Large intestine (tissue), 12 donors: Measurements from ENCODE around the gene RASSF5. TPM values are rescaled to one million over a fixed set of nuclear protein-coding genes. Genes with fewer than 3 reads are reported as not detected.

Source experiments
- DNase-seq, 2 donors: peaks; one replicate each; pipeline versions ENCODE4 v3.0.0 to v3.0.0-alpha.2; 2013
- H3K27ac ChIP-seq: one replicate; pipeline ENCODE4 v1.5.1; 2013; ENCODE audit warnings: low read length
- H3K27me3 ChIP-seq: 2 replicates; pipeline ENCODE4 v1.6.1; 2013; ENCODE audit warnings: low read length; ENCODE audit not compliant: control insufficient read depth, insufficient read depth
- H3K36me3 ChIP-seq: 2 replicates; pipeline ENCODE4 v1.6.1; 2013; ENCODE audit warnings: low read length; ENCODE audit not compliant: control insufficient read depth, insufficient read depth
- H3K4me1 ChIP-seq: one replicate; pipeline ENCODE4 v1.6.1; 2013; ENCODE audit warnings: low read length; ENCODE audit not compliant: control insufficient read depth, insufficient read depth
- H3K4me3 ChIP-seq: one replicate; pipeline ENCODE4 v1.5.1; 2013; ENCODE audit warnings: low read length
- H3K9me3 ChIP-seq: one replicate; pipeline ENCODE4 v1.6.1; 2013; ENCODE audit warnings: mild to moderate bottlenecking, low read depth, low read length, moderate library complexity; ENCODE audit not compliant: control insufficient read depth
- WGBS: methylation state at CpG from one replicate; pipeline ENCODE4 v1.1.5; 2013; ENCODE audit warnings: low lambda C conversion rate; ENCODE audit not compliant: insufficient coverage; 5-methylcytosine and 5-hydroxymethylcytosine counted together
- long read RNA-seq, 11 donors: transcript quantifications; one replicate each; lab custom pipeline, GENCODE V29; 2026
- polyA plus RNA-seq: library from polyadenylated mRNA; unstranded; fragments of 120-200 nt; gene quantifications from one replicate; pipeline ENCODE4 v1.2.1, GENCODE V29; 2013

RASSF5 gene, protein sequence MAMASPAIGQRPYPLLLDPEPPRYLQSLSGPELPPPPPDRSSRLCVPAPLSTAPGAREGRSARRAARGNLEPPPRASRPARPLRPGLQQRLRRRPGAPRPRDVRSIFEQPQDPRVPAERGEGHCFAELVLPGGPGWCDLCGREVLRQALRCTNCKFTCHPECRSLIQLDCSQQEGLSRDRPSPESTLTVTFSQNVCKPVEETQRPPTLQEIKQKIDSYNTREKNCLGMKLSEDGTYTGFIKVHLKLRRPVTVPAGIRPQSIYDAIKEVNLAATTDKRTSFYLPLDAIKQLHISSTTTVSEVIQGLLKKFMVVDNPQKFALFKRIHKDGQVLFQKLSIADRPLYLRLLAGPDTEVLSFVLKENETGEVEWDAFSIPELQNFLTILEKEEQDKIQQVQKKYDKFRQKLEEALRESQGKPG
- polyA plus RNA-seq = 5.7 TPM
- long read RNA-seq, donor 1 = 0 reads
- long read RNA-seq, donor 2, partial matches to known transcripts = 0 of 3 reads
- long read RNA-seq, donor 2, other reads (novel, unspliced or antisense) = 0 of 3 reads
- long read RNA-seq, donor 3 = 0 reads
- long read RNA-seq, donor 4 = 0 reads
- long read RNA-seq, donor 5, partial matches to known transcripts = 0 of 1 reads
- long read RNA-seq, donor 5, other reads (novel, unspliced or antisense) = 0 of 1 reads
- long read RNA-seq, donor 6, full-length matches to known transcripts = 3 of 3 reads
- long read RNA-seq, donor 6, partial matches to known transcripts = 0 of 3 reads
- long read RNA-seq, donor 6, other reads (novel, unspliced or antisense) = 0 of 3 reads
- long read RNA-seq, donor 7, partial matches to known transcripts = 0 of 3 reads
- long read RNA-seq, donor 7, other reads (novel, unspliced or antisense) = 0 of 3 reads
- long read RNA-seq, donor 8, partial matches to known transcripts = 0 of 2 reads
- long read RNA-seq, donor 8, other reads (novel, unspliced or antisense) = 0 of 2 reads
- long read RNA-seq, donor 9, partial matches to known transcripts = 0 of 3 reads
- long read RNA-seq, donor 9, other reads (novel, unspliced or antisense) = 0 of 3 reads
- long read RNA-seq, donor 10, partial matches to known transcripts = 54 of 82 reads
- long read RNA-seq, donor 10, other reads (novel, unspliced or antisense) = 24 of 82 reads
- long read RNA-seq, donor 11, partial matches to known transcripts = 0 of 2 reads
- long read RNA-seq, donor 11, other reads (novel, unspliced or antisense) = 0 of 2 reads

DNA sequence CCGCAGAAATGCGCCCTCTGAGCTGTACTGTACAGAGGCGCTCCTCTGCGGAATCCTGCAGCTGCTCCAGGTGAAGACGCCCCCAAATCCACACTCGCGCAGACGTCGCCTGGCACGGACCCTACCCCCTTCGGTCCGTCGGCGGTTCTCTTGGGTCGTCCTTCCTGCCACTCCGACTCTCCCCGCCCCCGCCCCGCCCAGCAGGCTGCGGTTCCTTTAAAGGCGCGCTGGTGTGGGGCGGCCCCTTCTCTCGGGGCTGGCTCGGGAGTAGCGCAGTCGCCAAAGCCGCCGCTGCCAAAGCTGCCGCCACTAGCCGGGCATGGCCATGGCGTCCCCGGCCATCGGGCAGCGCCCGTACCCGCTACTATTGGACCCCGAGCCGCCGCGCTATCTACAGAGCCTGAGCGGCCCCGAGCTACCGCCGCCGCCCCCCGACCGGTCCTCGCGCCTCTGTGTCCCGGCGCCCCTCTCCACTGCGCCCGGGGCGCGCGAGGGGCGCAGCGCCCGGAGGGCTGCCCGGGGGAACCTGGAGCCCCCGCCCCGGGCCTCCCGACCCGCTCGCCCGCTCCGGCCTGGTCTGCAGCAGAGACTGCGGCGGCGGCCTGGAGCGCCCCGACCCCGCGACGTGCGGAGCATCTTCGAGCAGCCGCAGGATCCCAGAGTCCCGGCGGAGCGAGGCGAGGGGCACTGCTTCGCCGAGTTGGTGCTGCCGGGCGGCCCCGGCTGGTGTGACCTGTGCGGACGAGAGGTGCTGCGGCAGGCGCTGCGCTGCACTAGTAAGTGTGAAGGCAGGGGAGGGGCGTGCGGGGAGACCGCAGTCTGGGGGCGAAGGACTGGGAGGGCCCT lies at the start of gene RASSF5:
Gene RASSF5, plus strand, starts transcription at position 248 of the 846 bp plus-strand sequence. Its CDS starts 72 bp downstream, at position 320.
- peak in 1 of 2 donors; percentile 62 for DNase-seq
- peak within 1 kb of the TSS; percentile 48 for H3K4me3 ChIP-seq
- H3K36me3 ChIP-seq = no peaks in the 10 kb centered on the region
- no peaks in the 10 kb centered on the region for H3K9me3 ChIP-seq
- H3K4me1 ChIP-seq = peaks cover 16% of the 10 kb centered on the region
- WGBS = no CpG with 5 or more reads among the region's 97 CpGs
- H3K27ac ChIP-seq = no peak within 1 kb of the TSS
- H3K27me3 ChIP-seq = peaks cover 55% of the 10 kb centered on the region

- H3K36me3 ChIP-seq = peaks cover 11% of the 10 kb centered on the region
- no peak for DNase-seq
- H3K9me3 ChIP-seq = no peaks in the 10 kb centered on the region
- WGBS = no CpG with 5 or more reads among the region's 4 CpGs
- H3K27me3 ChIP-seq = no peaks in the 10 kb centered on the region
- H3K4me1 ChIP-seq = no peaks in the 10 kb centered on the region
- H3K27ac ChIP-seq = no peak overlapping the region
- no peak overlapping the region for H3K4me3 ChIP-seq
Observed at GRCh38 chr1:206459703-206460102, 47.6 kb upstream of the RASSF5 start.

DNA sequence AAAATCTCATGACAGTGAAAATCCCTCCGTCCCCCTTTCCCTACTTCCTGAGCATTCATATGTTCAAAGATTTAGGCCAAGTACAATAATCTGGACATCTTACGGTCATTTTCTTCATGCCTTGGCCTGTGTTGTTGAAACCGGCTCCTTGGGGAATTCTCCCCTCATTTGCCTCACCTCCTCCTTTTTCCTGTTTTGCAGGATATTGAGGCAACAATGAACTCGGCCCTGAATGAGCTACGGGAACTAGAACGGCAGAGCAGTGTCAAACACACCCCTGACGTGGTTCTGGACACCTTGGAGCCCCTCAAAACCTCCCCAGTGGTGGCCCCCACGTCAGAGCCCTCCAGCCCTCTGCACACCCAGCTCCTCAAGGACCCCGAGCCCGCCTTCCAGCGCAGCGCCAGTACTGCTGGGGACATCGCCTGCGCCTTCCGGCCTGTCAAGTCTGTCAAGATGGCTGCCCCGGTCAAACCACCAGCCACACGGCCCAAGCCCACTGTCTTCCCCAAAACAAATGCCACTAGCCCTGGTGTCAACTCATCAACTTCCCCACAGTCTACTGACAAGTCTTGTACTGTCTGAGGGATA lies 46.4 kb upstream of the RASSF5 start:
- no peak overlapping the region for H3K27ac ChIP-seq
- H3K9me3 ChIP-seq = no peaks in the 10 kb centered on the region
- no peak overlapping the region for H3K4me3 ChIP-seq
- H3K4me1 ChIP-seq = no peaks in the 10 kb centered on the region
- H3K36me3 ChIP-seq = peaks cover 11% of the 10 kb centered on the region
- H3K27me3 ChIP-seq = no peaks in the 10 kb centered on the region
- WGBS = no CpG with 5 or more reads among the region's 17 CpGs
- no peak for DNase-seq

DNA sequence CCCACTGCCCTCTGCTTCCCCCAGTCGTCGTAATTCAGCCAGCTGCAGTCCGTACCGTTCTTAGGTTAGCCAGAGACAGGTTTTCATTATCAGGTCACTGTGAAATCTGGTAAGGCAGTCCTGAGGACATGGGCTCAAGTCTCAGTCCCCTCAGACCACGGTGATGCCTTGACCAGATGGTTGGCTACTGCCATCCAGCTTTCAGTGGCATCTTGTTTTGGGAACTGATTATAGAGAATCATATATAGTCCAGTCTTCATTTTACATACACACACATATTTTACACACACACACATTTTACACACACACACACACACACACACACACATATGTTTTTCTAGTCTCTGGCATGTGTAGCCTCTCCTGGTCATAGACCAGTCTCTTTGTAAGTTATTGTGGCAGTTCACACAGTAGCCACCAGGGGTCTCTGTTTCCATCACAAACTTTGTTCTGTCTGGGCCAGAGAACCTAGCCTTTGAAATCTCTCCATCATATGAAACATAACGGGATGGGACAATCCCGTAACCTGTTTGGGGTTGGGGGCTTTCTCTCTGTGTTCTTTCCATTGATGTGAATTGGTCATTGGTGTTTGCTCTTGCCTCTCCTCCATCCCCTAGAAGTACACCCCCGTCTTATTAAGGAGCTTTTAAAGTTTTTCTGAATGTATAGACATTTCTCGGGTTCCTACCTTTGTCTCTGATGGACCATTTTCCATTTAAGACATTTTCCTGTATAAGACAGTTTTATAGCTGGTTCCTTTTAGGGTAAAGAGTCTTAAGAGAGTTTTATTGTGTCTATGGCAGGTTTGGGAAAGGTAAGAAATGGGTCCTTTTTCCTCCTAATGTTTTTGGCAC lies 45.5 kb upstream of the RASSF5 start:
- Histone ChIP-seq H3K4me3 (no peak overlapping the region), H3K27ac (no peak overlapping the region), H3K9me3 (no peaks in the 10 kb centered on the region), H3K36me3 (peaks cover 9% of the 10 kb centered on the region), H3K4me1 (no peaks in the 10 kb centered on the region), H3K27me3 (peaks cover 3% of the 10 kb centered on the region)
- WGBS = 100% methylated on average over 1 of the region's 9 CpGs
- DNase-seq = peak; percentile 31 to 40

- Histone ChIP-seq H3K27ac (no peak overlapping the region), H3K9me3 (no peaks in the 10 kb centered on the region), H3K4me1 (no peaks in the 10 kb centered on the region), H3K27me3 (peaks cover 8% of the 10 kb centered on the region), H3K36me3 (peaks cover 9% of the 10 kb centered on the region), H3K4me3 (no peak overlapping the region)
- no peak for DNase-seq
- WGBS = no CpG with 5 or more reads among the region's 1 CpG
Observed at GRCh38 chr1:206463137-206463536, 44.2 kb upstream of the RASSF5 start.

DNA sequence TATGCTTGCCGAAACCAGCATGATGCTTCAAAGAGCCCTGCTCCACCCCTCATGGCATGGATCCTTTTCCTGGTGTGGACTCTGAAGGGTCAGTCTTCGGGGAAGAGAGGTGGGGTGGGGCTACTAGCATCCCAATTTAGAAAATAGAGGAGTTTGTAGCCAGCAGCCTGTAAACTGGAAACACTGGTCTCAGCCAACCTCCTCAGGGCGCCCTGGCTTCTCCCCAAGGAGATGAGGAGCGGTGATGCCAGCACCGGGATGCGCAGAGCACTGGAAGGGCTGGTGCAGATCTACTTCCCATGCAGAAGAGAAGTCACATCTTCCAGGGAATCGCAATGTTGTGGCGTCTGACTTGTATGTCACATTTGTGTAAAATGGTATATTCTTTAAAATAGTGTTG lies 43.4 kb upstream of the RASSF5 start:
- Histone ChIP-seq H3K9me3 (no peaks in the 10 kb centered on the region), H3K4me3 (no peak overlapping the region), H3K4me1 (no peaks in the 10 kb centered on the region), H3K27me3 (peaks cover 8% of the 10 kb centered on the region), H3K36me3 (peaks cover 2% of the 10 kb centered on the region), H3K27ac (no peak overlapping the region)
- DNase-seq = no peak
- WGBS = no CpG with 5 or more reads among the region's 8 CpGs

GRCh38 chr1:206464456-206464964 lies 42.8 kb upstream of the RASSF5 start:
- H3K27ac ChIP-seq = no peak overlapping the region
- H3K9me3 ChIP-seq = no peaks in the 10 kb centered on the region
- DNase-seq = no peak
- peaks cover 3% of the 10 kb centered on the region for H3K4me1 ChIP-seq
- peaks cover 8% of the 10 kb centered on the region for H3K27me3 ChIP-seq
- peaks cover 2% of the 10 kb centered on the region for H3K36me3 ChIP-seq
- no peak overlapping the region for H3K4me3 ChIP-seq
- 87% methylated on average over 2 of the region's 4 CpGs for WGBS

- Histone ChIP-seq H3K9me3 (no peaks in the 10 kb centered on the region), H3K4me1 (peaks cover 13% of the 10 kb centered on the region), H3K36me3 (peaks cover 2% of the 10 kb centered on the region), H3K4me3 (no peak overlapping the region), H3K27me3 (peaks cover 8% of the 10 kb centered on the region), H3K27ac (no peak overlapping the region)
- 100% methylated on average over 1 of the region's 2 CpGs for WGBS
- DNase-seq = no peak
Observed at GRCh38 chr1:206465951-206466350, 41.4 kb upstream of the RASSF5 start.
